ENCODE results near the gene AMY2A. TPM values are rescaled to one million over a fixed set of nuclear protein-coding genes. Genes with fewer than 3 reads are reported as not detected.
"Not testable (repeated sequence)": the region's sequence is repeated elsewhere in the genome, so short reads cannot be mapped to it uniquely, and the experiment has no call there.

AMY2A gene
- total RNA-seq = 1 to 10 TPM in 1 of 4 donors, not detected in 3; 2.5 TPM

DNA sequence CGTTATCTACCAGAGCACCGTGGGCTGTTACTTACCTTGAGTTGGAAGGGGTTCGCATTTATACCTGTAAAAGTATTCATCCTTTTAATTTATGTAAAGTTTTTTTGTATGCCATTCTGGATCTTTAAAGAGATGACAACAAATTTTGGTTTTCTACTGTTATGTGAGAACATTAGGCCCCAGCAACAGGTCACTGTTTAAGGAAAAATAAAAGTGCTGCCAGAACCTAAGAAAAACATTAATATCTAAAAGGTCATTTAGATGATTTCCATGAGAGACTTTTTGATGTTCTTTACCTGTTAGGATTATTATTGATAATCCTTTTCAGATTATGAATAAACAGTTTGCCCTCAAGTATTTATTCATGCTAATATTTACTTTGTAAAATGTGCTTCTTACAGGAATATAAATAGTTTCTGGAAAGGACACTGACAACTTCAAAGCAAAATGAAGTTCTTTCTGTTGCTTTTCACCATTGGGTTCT lies at the start of gene AMY2A:
AMY2A (plus strand) TSS at position 434 of the 484 bp plus-strand sequence; CDS start at position 448, 14 bp downstream.
- TF ChIP-seq, protein P1, sequence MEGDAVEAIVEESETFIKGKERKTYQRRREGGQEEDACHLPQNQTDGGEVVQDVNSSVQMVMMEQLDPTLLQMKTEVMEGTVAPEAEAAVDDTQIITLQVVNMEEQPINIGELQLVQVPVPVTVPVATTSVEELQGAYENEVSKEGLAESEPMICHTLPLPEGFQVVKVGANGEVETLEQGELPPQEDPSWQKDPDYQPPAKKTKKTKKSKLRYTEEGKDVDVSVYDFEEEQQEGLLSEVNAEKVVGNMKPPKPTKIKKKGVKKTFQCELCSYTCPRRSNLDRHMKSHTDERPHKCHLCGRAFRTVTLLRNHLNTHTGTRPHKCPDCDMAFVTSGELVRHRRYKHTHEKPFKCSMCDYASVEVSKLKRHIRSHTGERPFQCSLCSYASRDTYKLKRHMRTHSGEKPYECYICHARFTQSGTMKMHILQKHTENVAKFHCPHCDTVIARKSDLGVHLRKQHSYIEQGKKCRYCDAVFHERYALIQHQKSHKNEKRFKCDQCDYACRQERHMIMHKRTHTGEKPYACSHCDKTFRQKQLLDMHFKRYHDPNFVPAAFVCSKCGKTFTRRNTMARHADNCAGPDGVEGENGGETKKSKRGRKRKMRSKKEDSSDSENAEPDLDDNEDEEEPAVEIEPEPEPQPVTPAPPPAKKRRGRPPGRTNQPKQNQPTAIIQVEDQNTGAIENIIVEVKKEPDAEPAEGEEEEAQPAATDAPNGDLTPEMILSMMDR (IDR thresholded peaks at IDR 0.05; ENCODE audit: low read depth) = not testable (repeated sequence)

DNA sequence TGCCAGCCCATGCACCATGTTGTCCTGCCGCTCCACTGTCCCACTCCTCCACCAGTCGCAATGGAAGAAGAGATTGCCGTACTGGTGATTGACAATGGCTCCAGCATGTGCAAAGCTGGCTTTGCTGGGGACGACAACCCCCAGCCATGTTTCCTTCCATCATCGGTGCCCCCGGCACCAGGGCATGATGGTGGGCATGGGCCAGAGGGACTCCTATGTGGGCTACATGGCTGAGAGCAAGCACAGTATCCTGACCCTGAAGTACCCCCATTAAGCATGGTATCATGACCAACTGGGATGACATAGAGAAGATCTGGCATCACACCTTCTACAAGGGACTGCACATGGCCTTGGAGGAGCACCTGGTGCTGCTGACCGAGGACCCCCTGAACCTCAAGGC lies 47.7 kb upstream of the AMY2A start:
- TF ChIP-seq, protein P1 (IDR thresholded peaks at IDR 0.05; ENCODE audit: low read depth) = no peak

GRCh38 chr1:103571289-103571688 lies 45.9 kb upstream of the AMY2A start, which contains the start of gene AMY2B:
AMY2B (plus strand) TSS chr1:103571589; CDS start chr1:103571603, 14 bp downstream.
- TF ChIP-seq, protein P1 (IDR thresholded peaks at IDR 0.05; ENCODE audit: low read depth) = not testable (repeated sequence)

- TF ChIP-seq, protein P1 (IDR thresholded peaks at IDR 0.05; ENCODE audit: low read depth) = no peak
Observed at GRCh38 chr1:103576065-103576464, 41.2 kb upstream of the AMY2A start.

GRCh38 chr1:103582464-103582863 lies 34.8 kb upstream of the AMY2A start:
- TF ChIP-seq, protein P1 (IDR thresholded peaks at IDR 0.05; ENCODE audit: low read depth) = no peak

DNA sequence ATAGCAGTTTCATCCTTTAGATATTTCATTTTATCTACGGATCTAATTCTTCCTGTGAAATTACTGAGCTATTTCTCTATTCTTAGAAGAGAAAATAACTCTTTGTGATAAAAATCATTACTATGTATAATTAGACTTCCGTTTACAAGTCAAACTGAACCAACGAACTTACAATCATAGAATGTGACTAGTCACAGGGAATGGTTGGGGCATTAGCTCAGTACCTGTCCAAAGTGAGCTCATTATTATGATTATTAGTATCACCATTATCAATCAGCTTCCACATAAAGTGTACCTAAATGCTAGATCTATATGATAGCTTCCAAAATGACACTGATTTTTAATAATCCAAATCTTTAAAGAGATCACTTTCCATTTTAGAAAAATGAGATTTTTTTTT lies 33.3 kb upstream of the AMY2A start:
- TF ChIP-seq, protein P1 (IDR thresholded peaks at IDR 0.05; ENCODE audit: low read depth) = no peak

DNA sequence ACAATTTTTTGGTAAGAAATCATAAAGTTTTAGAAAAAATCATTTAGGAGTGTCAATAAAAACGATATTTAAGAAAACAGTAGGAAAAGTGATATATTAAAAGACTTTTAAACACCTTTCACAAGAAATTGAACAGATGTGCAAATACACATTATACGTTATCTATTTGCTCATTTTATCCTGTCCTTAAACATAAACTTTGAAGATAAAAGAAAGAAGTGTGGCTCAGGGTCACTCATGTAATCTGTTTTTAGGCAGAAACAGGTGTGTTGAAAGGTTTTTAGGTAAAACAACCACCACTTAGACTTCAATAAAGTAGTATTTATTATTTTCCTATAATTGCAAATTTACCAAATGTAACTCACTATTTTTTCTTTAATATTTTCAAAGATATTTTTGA lies 32.7 kb upstream of the AMY2A start:
- TF ChIP-seq, protein P1 (IDR thresholded peaks at IDR 0.05; ENCODE audit: low read depth) = no peak

Measured in subcutaneous adipose tissue (tissue), 4 donors.